ENCODE measurements around the gene GHITM.
"Not testable (repeated sequence)": the region's sequence is repeated elsewhere in the genome, so short reads cannot be mapped to it uniquely, and the experiment has no call there.

DNA sequence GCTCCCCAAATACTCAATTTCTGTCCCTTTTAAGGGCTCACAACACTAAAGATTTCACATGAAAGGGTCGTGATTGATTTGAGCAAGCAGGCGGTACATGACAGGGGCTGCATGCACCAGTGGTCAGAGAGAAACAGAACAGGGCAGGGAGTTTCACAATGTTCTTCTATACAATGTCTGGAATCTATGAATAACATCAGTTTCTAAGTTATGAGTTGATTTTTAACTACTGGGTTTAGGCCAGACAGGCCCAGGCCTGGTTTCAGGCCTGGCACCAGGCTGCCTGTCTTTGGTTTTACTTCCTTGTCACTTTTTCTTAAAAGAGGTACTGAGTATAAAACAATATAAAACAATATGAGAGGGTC is 28.0 kb downstream of the GHITM start:
- TF ChIP-seq, protein P1, sequence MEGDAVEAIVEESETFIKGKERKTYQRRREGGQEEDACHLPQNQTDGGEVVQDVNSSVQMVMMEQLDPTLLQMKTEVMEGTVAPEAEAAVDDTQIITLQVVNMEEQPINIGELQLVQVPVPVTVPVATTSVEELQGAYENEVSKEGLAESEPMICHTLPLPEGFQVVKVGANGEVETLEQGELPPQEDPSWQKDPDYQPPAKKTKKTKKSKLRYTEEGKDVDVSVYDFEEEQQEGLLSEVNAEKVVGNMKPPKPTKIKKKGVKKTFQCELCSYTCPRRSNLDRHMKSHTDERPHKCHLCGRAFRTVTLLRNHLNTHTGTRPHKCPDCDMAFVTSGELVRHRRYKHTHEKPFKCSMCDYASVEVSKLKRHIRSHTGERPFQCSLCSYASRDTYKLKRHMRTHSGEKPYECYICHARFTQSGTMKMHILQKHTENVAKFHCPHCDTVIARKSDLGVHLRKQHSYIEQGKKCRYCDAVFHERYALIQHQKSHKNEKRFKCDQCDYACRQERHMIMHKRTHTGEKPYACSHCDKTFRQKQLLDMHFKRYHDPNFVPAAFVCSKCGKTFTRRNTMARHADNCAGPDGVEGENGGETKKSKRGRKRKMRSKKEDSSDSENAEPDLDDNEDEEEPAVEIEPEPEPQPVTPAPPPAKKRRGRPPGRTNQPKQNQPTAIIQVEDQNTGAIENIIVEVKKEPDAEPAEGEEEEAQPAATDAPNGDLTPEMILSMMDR (IDR thresholded peaks at IDR 0.05): not testable (repeated sequence)
- TF ChIP-seq EZH2 (IDR thresholded peaks at IDR 0.05; ENCODE audit: borderline replicate concordance, insufficient read depth, low read depth, low read length, poor library complexity, severe bottlenecking): not testable (repeated sequence)
